Ishikawa (cell line): Measurements from ENCODE around the gene PDE11A.

ENCODE experiments used
- CEBPB ChIP-seq: IDR thresholded peaks from 2 replicates; pipeline ENCODE4 v1.6.1; 2012
- EP300 ChIP-seq: IDR thresholded peaks from 2 replicates; pipeline ENCODE4 v1.6.1; 2012; ENCODE audit warnings: borderline replicate concordance
- RAD21 ChIP-seq: IDR thresholded peaks from 2 replicates; pipeline ENCODE4 v1.6.1; 2012; ENCODE audit warnings: low read depth

DNA sequence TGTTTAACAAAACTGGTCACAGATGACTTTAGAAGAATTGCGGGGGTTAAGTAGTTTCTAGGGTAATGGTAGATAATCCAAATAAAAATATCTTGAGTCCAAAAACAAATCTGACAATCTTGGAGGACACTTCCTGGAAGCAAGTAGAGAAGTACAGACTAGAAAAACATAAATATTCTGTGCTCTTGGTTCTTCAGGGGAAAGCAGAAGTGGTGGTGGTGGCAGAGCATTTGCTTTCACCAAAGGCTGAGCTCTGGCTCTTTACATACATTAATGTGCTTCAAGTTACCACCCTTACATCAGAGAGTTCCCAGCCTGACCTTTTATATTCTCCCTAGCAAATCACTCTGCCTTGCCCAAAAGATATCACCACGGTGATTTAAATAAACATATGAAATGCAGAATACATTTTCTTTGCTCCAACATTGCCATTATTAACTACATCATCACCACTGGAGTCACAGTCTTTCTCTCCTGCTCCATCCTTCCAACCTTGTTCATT, 15.3 kb downstream of the PDE11A start:
- TF ChIP-seq RAD21 (no peak), EP300 (no peak), CEBPB (no peak)
